Activated CD4-positive, alpha-beta T cell treated with anti-CD3 and anti-CD28 coated beads, Interleukin-2, Interleukin-4, amounts not matched to agents 100 ng/mL and 50 ng/mL, durations not matched to agents 16 hours and 8 hours (primary cell): ENCODE data around the gene PSG1.
"Not testable (repeated sequence)": the region's sequence is repeated elsewhere in the genome, so short reads cannot be mapped to it uniquely, and the experiment has no call there.

Source experiments
- DNase-seq: peaks from one replicate; pipeline ENCODE4 v3.0.0-alpha.2; 2020; ENCODE audit warnings: low spot score

Gene PSG1

GRCh38 chr19:42881279-42881678, 1.8 kb upstream of the PSG1 start:
- DNase-seq = not testable (repeated sequence)

GRCh38 chr19:42880621-42881020, 1.1 kb upstream of the PSG1 start:
- DNase-seq = not testable (repeated sequence)

GRCh38 chr19:42876596-42876995, 2.9 kb downstream of the PSG1 start:
- DNase-seq = not testable (repeated sequence)

- not testable (repeated sequence) for DNase-seq
Observed at GRCh38 chr19:42875881-42876280, 3.6 kb downstream of the PSG1 start.

GRCh38 chr19:42874901-42875813, 4.4 kb downstream of the PSG1 start:
- DNase-seq = not testable (repeated sequence)

- DNase-seq = not testable (repeated sequence)
Observed at GRCh38 chr19:42874136-42874535, 5.4 kb downstream of the PSG1 start.

GRCh38 chr19:42872608-42873007, 6.9 kb downstream of the PSG1 start:
- no peak for DNase-seq

- DNase-seq = no peak
Observed at GRCh38 chr19:42857544-42857867, 22.0 kb downstream of the PSG1 start.

GRCh38 chr19:42856866-42857543, 22.5 kb downstream of the PSG1 start:
- not testable (repeated sequence) for DNase-seq

- not testable (repeated sequence) for DNase-seq
Observed at GRCh38 chr19:42854745-42855144, 24.8 kb downstream of the PSG1 start.

GRCh38 chr19:42853231-42853630, 26.3 kb downstream of the PSG1 start:
- DNase-seq = not testable (repeated sequence)

- not testable (repeated sequence) for DNase-seq
Observed at GRCh38 chr19:42852821-42853220, 26.7 kb downstream of the PSG1 start.

- DNase-seq = not testable (repeated sequence)
Observed at GRCh38 chr19:42851718-42852280, 27.7 kb downstream of the PSG1 start.

- DNase-seq = no peak
Observed at GRCh38 chr19:42850981-42851717, 28.4 kb downstream of the PSG1 start.

- DNase-seq = no peak
Observed at GRCh38 chr19:42846597-42846996, 32.9 kb downstream of the PSG1 start.

- DNase-seq = not testable (repeated sequence)
Observed at GRCh38 chr19:42843631-42844030, 35.9 kb downstream of the PSG1 start.

GRCh38 chr19:42832746-42833442, 46.6 kb downstream of the PSG1 start:
- not testable (repeated sequence) for DNase-seq

- not testable (repeated sequence) for DNase-seq
Observed at GRCh38 chr19:42832023-42832680, 47.4 kb downstream of the PSG1 start.

- DNase-seq = no peak
Observed at GRCh38 chr19:42831221-42832019, 48.1 kb downstream of the PSG1 start.
